GM19099 (cell line): ENCODE results near the gene SRI.

ENCODE experiments used
- POLR2A ChIP-seq: IDR thresholded peaks from 3 replicates; pipeline ENCODE4 v1.6.1; 2011; ENCODE audit warnings: low read depth; ENCODE audit not compliant: insufficient read length; ENCODE audit errors: extremely low read depth

The SRI gene

GRCh38 chr7:88155756-88156155 lies 64.1 kb downstream of the SRI start:
- TF ChIP-seq POLR2A = no peak
